GM23338 (cell line): ENCODE measurements around the gene RPL3.

Source experiments
- CREB1 ChIP-seq: fragments of 250-450 bp; sonication (Bioruptor Pico); IDR thresholded peaks from 2 replicates; pipeline ENCODE4 v1.5.0; 2020; ENCODE audit warnings: low read depth, mild to moderate bottlenecking, moderate library complexity
- EZH2 ChIP-seq: fragments of 200-600 bp; sonication (generic); IDR thresholded peaks from one replicate; pipeline ENCODE4 v1.8.0; 2017; ENCODE audit warnings: antibody characterized with exemption, mild to moderate bottlenecking, low read depth; ENCODE audit not compliant: unreplicated experiment
- EZH2phosphoT487 ChIP-seq: fragments of 200-600 bp; sonication (generic); IDR thresholded peaks from one replicate; pipeline ENCODE4 v1.8.1; 2018; ENCODE audit warnings: antibody characterized with exemption; ENCODE audit not compliant: unreplicated experiment
- JUNB ChIP-seq: IDR thresholded peaks from one replicate; pipeline ENCODE4 v1.6.1; 2016; ENCODE audit warnings: antibody characterized with exemption; ENCODE audit not compliant: unreplicated experiment
- POLR2AphosphoS5 ChIP-seq: IDR thresholded peaks from 2 replicates; pipeline ENCODE4 v1.6.1; 2016; ENCODE audit warnings: antibody characterized with exemption, low read depth
- STAT1 ChIP-seq: IDR thresholded peaks from one replicate; pipeline ENCODE4 v1.6.1; 2016; ENCODE audit warnings: antibody characterized with exemption; ENCODE audit not compliant: unreplicated experiment
- TF ChIP-seq, protein P1 (sequence below), 2 experiments: fragments of 200-600 bp in 1 of 2; sonication (generic) in 1 of 2; conservative IDR thresholded peaks; 2 replicates each; pipeline versions ENCODE4 v1.5.1 to v1.6.1; 2016 to 2017; ENCODE audit warnings: antibody characterized with exemption in 2 of 2, low read depth in 2 of 2, mild to moderate bottlenecking in 2 of 2, moderate library complexity in 1 of 2
- TF ChIP-seq, protein P2 (sequence below): IDR thresholded peaks from one replicate; pipeline ENCODE4 v1.6.1; 2018; ENCODE audit warnings: antibody characterized with exemption; ENCODE audit not compliant: unreplicated experiment

DNA sequence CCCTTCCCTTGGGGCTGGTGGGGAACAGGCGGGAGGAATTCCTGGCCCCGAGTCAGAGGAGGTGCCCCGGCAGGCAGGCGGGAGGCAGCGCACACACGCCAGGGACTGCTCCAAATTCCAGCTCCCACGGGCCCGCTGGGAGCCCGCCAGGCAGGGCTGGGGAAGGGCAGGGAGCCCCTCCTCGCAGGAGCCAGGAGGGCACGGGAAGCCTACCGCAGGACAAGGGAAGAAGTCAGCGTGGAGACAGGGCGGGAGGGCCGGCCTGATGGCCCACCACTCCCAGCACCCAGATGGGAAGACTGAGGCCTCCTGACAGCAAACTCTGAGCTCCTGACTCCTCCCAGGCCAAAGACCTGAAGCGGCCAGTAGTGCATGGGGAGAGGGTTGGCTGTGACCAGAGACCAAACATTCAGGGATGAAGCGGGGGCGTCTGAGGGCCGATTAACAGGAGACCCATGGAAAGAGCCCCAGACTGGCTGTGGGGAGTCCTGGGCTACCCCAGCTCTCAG, 22.4 kb downstream of the RPL3 start:
- TF ChIP-seq POLR2AphosphoS5 (no peak), STAT1 (no peak), CREB1 (CRISPR knock-in tag) (no peak), EZH2phosphoT487 (no peak), EZH2 (no peak), JUNB (no peak)
- TF ChIP-seq, protein P1, sequence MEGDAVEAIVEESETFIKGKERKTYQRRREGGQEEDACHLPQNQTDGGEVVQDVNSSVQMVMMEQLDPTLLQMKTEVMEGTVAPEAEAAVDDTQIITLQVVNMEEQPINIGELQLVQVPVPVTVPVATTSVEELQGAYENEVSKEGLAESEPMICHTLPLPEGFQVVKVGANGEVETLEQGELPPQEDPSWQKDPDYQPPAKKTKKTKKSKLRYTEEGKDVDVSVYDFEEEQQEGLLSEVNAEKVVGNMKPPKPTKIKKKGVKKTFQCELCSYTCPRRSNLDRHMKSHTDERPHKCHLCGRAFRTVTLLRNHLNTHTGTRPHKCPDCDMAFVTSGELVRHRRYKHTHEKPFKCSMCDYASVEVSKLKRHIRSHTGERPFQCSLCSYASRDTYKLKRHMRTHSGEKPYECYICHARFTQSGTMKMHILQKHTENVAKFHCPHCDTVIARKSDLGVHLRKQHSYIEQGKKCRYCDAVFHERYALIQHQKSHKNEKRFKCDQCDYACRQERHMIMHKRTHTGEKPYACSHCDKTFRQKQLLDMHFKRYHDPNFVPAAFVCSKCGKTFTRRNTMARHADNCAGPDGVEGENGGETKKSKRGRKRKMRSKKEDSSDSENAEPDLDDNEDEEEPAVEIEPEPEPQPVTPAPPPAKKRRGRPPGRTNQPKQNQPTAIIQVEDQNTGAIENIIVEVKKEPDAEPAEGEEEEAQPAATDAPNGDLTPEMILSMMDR (conservative IDR thresholded peaks at IDR 0.05; ENCODE audit: low read depth in 2 of 2), result no peak
- TF ChIP-seq, protein P2, sequence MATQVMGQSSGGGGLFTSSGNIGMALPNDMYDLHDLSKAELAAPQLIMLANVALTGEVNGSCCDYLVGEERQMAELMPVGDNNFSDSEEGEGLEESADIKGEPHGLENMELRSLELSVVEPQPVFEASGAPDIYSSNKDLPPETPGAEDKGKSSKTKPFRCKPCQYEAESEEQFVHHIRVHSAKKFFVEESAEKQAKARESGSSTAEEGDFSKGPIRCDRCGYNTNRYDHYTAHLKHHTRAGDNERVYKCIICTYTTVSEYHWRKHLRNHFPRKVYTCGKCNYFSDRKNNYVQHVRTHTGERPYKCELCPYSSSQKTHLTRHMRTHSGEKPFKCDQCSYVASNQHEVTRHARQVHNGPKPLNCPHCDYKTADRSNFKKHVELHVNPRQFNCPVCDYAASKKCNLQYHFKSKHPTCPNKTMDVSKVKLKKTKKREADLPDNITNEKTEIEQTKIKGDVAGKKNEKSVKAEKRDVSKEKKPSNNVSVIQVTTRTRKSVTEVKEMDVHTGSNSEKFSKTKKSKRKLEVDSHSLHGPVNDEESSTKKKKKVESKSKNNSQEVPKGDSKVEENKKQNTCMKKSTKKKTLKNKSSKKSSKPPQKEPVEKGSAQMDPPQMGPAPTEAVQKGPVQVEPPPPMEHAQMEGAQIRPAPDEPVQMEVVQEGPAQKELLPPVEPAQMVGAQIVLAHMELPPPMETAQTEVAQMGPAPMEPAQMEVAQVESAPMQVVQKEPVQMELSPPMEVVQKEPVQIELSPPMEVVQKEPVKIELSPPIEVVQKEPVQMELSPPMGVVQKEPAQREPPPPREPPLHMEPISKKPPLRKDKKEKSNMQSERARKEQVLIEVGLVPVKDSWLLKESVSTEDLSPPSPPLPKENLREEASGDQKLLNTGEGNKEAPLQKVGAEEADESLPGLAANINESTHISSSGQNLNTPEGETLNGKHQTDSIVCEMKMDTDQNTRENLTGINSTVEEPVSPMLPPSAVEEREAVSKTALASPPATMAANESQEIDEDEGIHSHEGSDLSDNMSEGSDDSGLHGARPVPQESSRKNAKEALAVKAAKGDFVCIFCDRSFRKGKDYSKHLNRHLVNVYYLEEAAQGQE, result no peak
